ENCODE measurements around the gene PEX19. TPM values are rescaled to one million over a fixed set of nuclear protein-coding genes. Genes with fewer than 3 reads are reported as not detected.

Gene PEX19
- total RNA-seq, 2 donors from 2014 or later = 15.6 to 18.5 TPM

GRCh38 chr1:160261556-160261892 is 23.4 kb downstream of the PEX19 start:
- WGBS, 2 donors = 0% methylated on average over 8 of the region's 8 CpGs
- TF ChIP-seq, protein P1, sequence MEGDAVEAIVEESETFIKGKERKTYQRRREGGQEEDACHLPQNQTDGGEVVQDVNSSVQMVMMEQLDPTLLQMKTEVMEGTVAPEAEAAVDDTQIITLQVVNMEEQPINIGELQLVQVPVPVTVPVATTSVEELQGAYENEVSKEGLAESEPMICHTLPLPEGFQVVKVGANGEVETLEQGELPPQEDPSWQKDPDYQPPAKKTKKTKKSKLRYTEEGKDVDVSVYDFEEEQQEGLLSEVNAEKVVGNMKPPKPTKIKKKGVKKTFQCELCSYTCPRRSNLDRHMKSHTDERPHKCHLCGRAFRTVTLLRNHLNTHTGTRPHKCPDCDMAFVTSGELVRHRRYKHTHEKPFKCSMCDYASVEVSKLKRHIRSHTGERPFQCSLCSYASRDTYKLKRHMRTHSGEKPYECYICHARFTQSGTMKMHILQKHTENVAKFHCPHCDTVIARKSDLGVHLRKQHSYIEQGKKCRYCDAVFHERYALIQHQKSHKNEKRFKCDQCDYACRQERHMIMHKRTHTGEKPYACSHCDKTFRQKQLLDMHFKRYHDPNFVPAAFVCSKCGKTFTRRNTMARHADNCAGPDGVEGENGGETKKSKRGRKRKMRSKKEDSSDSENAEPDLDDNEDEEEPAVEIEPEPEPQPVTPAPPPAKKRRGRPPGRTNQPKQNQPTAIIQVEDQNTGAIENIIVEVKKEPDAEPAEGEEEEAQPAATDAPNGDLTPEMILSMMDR (IDR thresholded peaks at IDR 0.05) = no peak
- no peak for TF ChIP-seq POLR2A (IDR thresholded peaks at IDR 0.05)
- ATAC-seq (peak; percentile 67), DNase-seq (peak; percentile 60 to 74 (median 62))
- intact Hi-C loops (cut with DNase I) = no loop called here
- Histone ChIP-seq H3K9me3 (no peaks in the 10 kb centered on the region), H3K4me3 (peak overlapping the region; percentile 43 to 80), H3K27ac (peak overlapping the region; percentile 94 to 99 (median 97)), H3K36me3 (replicated peaks in 1 of 2; ENCODE audit: insufficient read depth in 1 of 2, low read depth in 2 of 2) (no peaks in the 10 kb centered on the region), H3K27me3 (no peaks in the 10 kb centered on the region), H3K4me1 (peaks cover 46% of the 10 kb centered on the region)

- intact Hi-C loops (cut with DNase I) = no loop called here
These were observed 24.2 kb downstream of the PEX19 start for GRCh38 chr1:160260406-160261382.

DNA sequence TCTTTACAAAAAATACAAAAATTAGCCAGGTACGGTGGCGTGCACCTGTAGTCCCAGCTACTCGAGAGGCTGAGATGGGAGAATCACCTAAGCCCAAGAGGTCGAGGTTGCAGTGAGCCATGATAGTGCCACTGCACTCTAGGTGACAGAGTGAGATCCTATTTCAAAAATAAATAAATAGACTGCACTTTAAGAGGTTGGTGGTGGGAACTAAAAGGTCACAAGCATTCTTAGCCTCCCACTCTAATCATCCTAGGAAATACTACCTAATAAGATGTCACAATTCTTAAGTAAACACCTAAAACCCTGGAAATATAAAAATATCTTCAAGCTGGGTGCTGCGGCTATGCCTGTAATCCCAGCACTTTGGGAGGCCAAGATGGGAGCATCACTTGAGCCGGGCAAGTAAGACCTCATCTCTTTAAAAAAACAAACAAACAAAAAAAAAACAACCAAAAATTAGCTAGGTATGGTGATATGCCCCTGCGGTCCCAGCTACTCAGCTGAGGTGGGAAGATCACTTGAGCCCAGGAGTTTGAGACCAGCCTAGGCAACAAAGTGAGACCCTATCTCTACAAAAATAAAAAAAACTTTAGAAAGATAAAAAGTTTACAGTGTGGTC is 26.6 kb downstream of the PEX19 start:
- DNase-seq (no peak), ATAC-seq (no peak)
- 89 to 90% methylated on average over 7 of the region's 7 CpGs for WGBS, 2 donors
- Histone ChIP-seq H3K27ac (no peak overlapping the region), H3K9me3 (no peaks in the 10 kb centered on the region), H3K27me3 (no peaks in the 10 kb centered on the region), H3K4me3 (no peak overlapping the region), H3K36me3 (replicated peaks in 1 of 2; ENCODE audit: insufficient read depth in 1 of 2, low read depth in 2 of 2) (no peaks in the 10 kb centered on the region), H3K4me1 (peaks cover 52% of the 10 kb centered on the region)
- intact Hi-C loops (cut with DNase I) = loop anchor here (10.0 kb wide), 1 partner anchor 63 kb away; the partner anchor contains the start of gene CASQ1
- TF ChIP-seq, protein P1 (IDR thresholded peaks at IDR 0.05) = no peak
- TF ChIP-seq POLR2A (IDR thresholded peaks at IDR 0.05) = no peak

More at GRCh38 chr1:160260406-160261382, 24.2 kb downstream of the PEX19 start:
- Histone ChIP-seq H3K4me3 (peak overlapping the region in 1 of 2 donors; percentile 43), H3K27ac (peak overlapping the region in 3 of 4 donors; percentile 94 to 99 (median 96)), H3K36me3 (replicated peaks in 1 of 2; ENCODE audit: insufficient read depth in 1 of 2, low read depth in 2 of 2) (no peaks in the 10 kb centered on the region), H3K9me3 (no peaks in the 10 kb centered on the region), H3K4me1 (peaks cover 52% of the 10 kb centered on the region), H3K27me3 (no peaks in the 10 kb centered on the region)
- TF ChIP-seq, protein P1 (IDR thresholded peaks at IDR 0.05) = no peak
- no peak for TF ChIP-seq POLR2A (IDR thresholded peaks at IDR 0.05)
- peak in 1 of 4 donors; percentile 6 for DNase-seq
- ATAC-seq = no peak
- WGBS, 2 donors = 26 to 35% methylated on average over 6 of the region's 6 CpGs

- intact Hi-C loops (cut with DNase I) = loop anchor here (10.0 kb wide), 1 partner anchor 63 kb away; the partner anchor contains the start of gene CASQ1
- ATAC-seq (no peak), DNase-seq (no peak)
- Histone ChIP-seq H3K4me1 (peaks cover 52% of the 10 kb centered on the region), H3K27ac (no peak overlapping the region), H3K9me3 (no peaks in the 10 kb centered on the region), H3K4me3 (no peak overlapping the region), H3K36me3 (replicated peaks in 1 of 2; ENCODE audit: insufficient read depth in 1 of 2, low read depth in 2 of 2) (no peaks in the 10 kb centered on the region), H3K27me3 (no peaks in the 10 kb centered on the region)
- TF ChIP-seq, protein P1 (IDR thresholded peaks at IDR 0.05) = no peak
- no peak for TF ChIP-seq POLR2A (IDR thresholded peaks at IDR 0.05)
- 89 to 93% methylated on average over 6 of the region's 6 CpGs for WGBS, 2 donors
These were observed 27.4 kb downstream of the PEX19 start for GRCh38 chr1:160257411-160258015.
